HG03039 (cell line): ENCODE measurements around the gene TTC12.

Experiments used
- ATAC-seq: cut with Tn5 transposase; IDR thresholded peaks from one replicate; pipeline ENCODE4 v1.9.1; 2021; ENCODE audit warnings: mild to moderate bottlenecking, moderate library complexity; ENCODE audit not compliant: unreplicated experiment

TTC12 gene

GRCh38 chr11:113370634-113371033, 56.3 kb downstream of the TTC12 start:
- no peak for ATAC-seq

GRCh38 chr11:113372309-113372708, 57.9 kb downstream of the TTC12 start:
- ATAC-seq = no peak

- ATAC-seq = no peak
These were observed 58.9 kb downstream of the TTC12 start for GRCh38 chr11:113373306-113373705.

- no peak for ATAC-seq
These were observed 59.7 kb downstream of the TTC12 start for GRCh38 chr11:113373981-113374560.

GRCh38 chr11:113375402-113375801, 61.0 kb downstream of the TTC12 start:
- no peak for ATAC-seq

GRCh38 chr11:113376156-113376555, 61.8 kb downstream of the TTC12 start:
- ATAC-seq = peak; percentile 65

- ATAC-seq = no peak
These were observed 63.5 kb downstream of the TTC12 start for GRCh38 chr11:113377681-113378412.

- no peak for ATAC-seq
These were observed 64.3 kb downstream of the TTC12 start for GRCh38 chr11:113378692-113379091.

- ATAC-seq = no peak
These were observed 67.7 kb downstream of the TTC12 start for GRCh38 chr11:113382121-113382520.

GRCh38 chr11:113384551-113384950, 70.2 kb downstream of the TTC12 start:
- no peak for ATAC-seq

GRCh38 chr11:113385749-113386148, 71.4 kb downstream of the TTC12 start:
- no peak for ATAC-seq

- ATAC-seq = no peak
These were observed 72.5 kb downstream of the TTC12 start for GRCh38 chr11:113386866-113387265.

- no peak for ATAC-seq
These were observed 73.3 kb downstream of the TTC12 start, which contains the start of gene ANKK1 for GRCh38 chr11:113387605-113388211. TSS of gene ANKK1 (plus strand) at chr11:113387779. CDS start at chr11:113387885, 106 bp downstream.

- no peak for ATAC-seq
These were observed 74.9 kb downstream of the TTC12 start for GRCh38 chr11:113389272-113389671.

- ATAC-seq = no peak
These were observed 78.0 kb downstream of the TTC12 start for GRCh38 chr11:113392236-113392921.

GRCh38 chr11:113393501-113393985, 79.2 kb downstream of the TTC12 start:
- no peak for ATAC-seq

GRCh38 chr11:113394919-113395318, 80.5 kb downstream of the TTC12 start:
- ATAC-seq = no peak

- ATAC-seq = no peak
These were observed 81.5 kb downstream of the TTC12 start for GRCh38 chr11:113395782-113396336.

GRCh38 chr11:113396690-113397089, 82.3 kb downstream of the TTC12 start:
- no peak for ATAC-seq

- ATAC-seq = no peak
These were observed 82.8 kb downstream of the TTC12 start for GRCh38 chr11:113397212-113397611.

GRCh38 chr11:113397821-113398220, 83.4 kb downstream of the TTC12 start:
- no peak for ATAC-seq
